Stomach (tissue), 9 donors: Measurements from ENCODE around the gene HARS1. TPM values are rescaled to one million over a fixed set of nuclear protein-coding genes. Genes with fewer than 3 reads are reported as not detected.
A peak's percentile ranks its signal among the peaks of the same experiment; 100 is the strongest.
"Not testable (repeated sequence)": the region's sequence is repeated elsewhere in the genome, so short reads cannot be mapped to it uniquely, and the experiment has no call there.

Experiments used
- DNase-seq, 2 donors: peaks; one replicate each; pipeline versions ENCODE4 v3.0.0 to v3.0.0-alpha.2; 2013 to 2019
- H3K27ac ChIP-seq, 5 donors: fragments of 200-600 bp in 4 of 5; sonication (generic) in 4 of 5; one replicate each; pipeline ENCODE4 v1.5.1; 2013 to 2019; ENCODE audit warnings: mild to moderate bottlenecking in 1 of 5, moderate library complexity in 1 of 5
- H3K27me3 ChIP-seq, 3 donors: fragments of 200-600 bp; sonication (generic); one replicate each; pipeline ENCODE4 v1.5.1; 2017 to 2019; ENCODE audit warnings: mixed run types in 1 of 3
- H3K36me3 ChIP-seq, 4 donors: fragments of 200-600 bp; sonication (generic); 1 replicate in 3 of 4; 2 replicates in 1 of 4; pipeline ENCODE4 v1.5.1; 2016 to 2019
- H3K4me1 ChIP-seq, 4 donors: fragments of 200-600 bp; sonication (generic); one replicate each; pipeline ENCODE4 v1.5.1; 2016 to 2019
- H3K4me3 ChIP-seq, 4 donors: fragments of 200-600 bp; sonication (generic) in 3 of 4; one replicate each; pipeline ENCODE4 v1.5.1; 2016 to 2019; ENCODE audit warnings: mild to moderate bottlenecking in 1 of 4
- H3K9me3 ChIP-seq, 4 donors: fragments of 200-600 bp; sonication (generic); one replicate each; pipeline ENCODE4 v1.5.1; 2016 to 2019
- EP300 ChIP-seq: sonication (generic); formaldehyde crosslinking; IDR thresholded peaks from one replicate; pipeline ENCODE4 v1.6.1; 2017; ENCODE audit warnings: antibody characterized with exemption
- POLR2A ChIP-seq, 4 donors: fragments of 450-650 bp; IDR thresholded peaks; one replicate each; pipeline ENCODE4 v1.6.1; 2016; ENCODE audit warnings: antibody characterized with exemption in 4 of 4, control low read depth in 2 of 4, mild to moderate bottlenecking in 1 of 4, moderate library complexity in 1 of 4
- POLR2AphosphoS5 ChIP-seq, 3 donors: sonication (generic); formaldehyde crosslinking; IDR thresholded peaks; one replicate each; pipeline ENCODE4 v1.6.1; 2016; ENCODE audit warnings: antibody characterized with exemption in 3 of 3
- WGBS, 5 donors: extraction: QIAGEN DNeasy Blood & Tissue Kit in 3 of 5; methylation state at CpG; one replicate each; pipeline versions ENCODE4 v1.1.5 to v1.1.7; 2013 to 2018; 5-methylcytosine and 5-hydroxymethylcytosine counted together
- intact Hi-C: fragments of 100-400 bp; cut with DNase I; formaldehyde crosslinking; loops from one replicate; pipeline ENCODE4 v1.15.1; 2023; ENCODE audit warnings: low total_unique reads
- polyA plus RNA-seq, 3 donors: library from polyadenylated mRNA; stranded (reverse); fragments of 200-250 nt; gene quantifications; one replicate each; pipeline ENCODE4 v1.2.3, GENCODE V29; 2013
- total RNA-seq, 5 donors: library from RNA; depleted of rRNA; stranded (reverse); fragments of >200 nt; gene quantifications; one replicate each; pipeline versions ENCODE4 v1.1.0 to v1.2.3, GENCODE V29; 2014 to 2016
- TF ChIP-seq, protein P1 (sequence below), 7 experiments: fragments of 450-650 bp in 4 of 7; fragments of 200-600 bp in 3 of 7; sonication (generic) in 3 of 7; IDR thresholded peaks; one replicate each; pipeline ENCODE4 v1.5.1; 2016 to 2019; ENCODE audit warnings: antibody characterized with exemption in 7 of 7, control low read depth in 2 of 7, mild to moderate bottlenecking in 1 of 7
- donor health status: healthy with polysubstance abuse.
- donor health status: Bipolar disorder and iron deficiency.
- donor health status: healthy.

HARS1 gene
- total and polyA plus RNA-seq, 8 donors: 22.9 to 117 (median 50.8) TPM

DNA sequence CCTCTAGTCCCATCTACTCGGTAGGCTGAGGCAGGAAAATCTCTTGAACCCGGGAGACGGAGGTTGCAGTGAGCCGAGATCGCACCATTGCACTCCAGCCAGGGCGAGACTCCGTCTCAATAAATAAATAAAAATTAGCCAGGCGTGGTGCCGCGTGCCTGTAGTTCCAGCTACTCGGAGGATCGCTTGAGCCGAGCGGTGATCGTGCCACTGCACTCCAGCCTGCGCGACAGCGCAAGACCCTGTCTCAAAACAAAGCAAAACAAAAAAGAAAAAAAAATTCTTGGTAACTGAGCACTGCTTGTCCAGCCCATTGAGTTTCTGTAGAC is 27.2 kb downstream of the HARS1 start:
- Histone ChIP-seq H3K27me3 (no peaks in the 10 kb centered on the region), H3K27ac (peak overlapping the region; percentile 86 to 97 (median 94)), H3K9me3 (no peaks in the 10 kb centered on the region), H3K4me1 (peaks cover 14 to 33% (median 28%) of the 10 kb centered on the region in 4 donors), H3K36me3 (peaks cover 46 to 66% (median 63%) of the 10 kb centered on the region in 4 donors), H3K4me3 (peak overlapping the region; percentile 79 to 96 (median 86))
- 4 to 25% (median 9%) methylated on average over 18 of the region's 18 CpGs for WGBS, 5 donors
- intact Hi-C loops: no loop called here
- no peak for DNase-seq
- no peak for TF ChIP-seq POLR2A (IDR thresholded peaks at IDR 0.05)
- no peak for TF ChIP-seq EP300
- no peak for TF ChIP-seq POLR2AphosphoS5 (IDR thresholded peaks at IDR 0.05)
- TF ChIP-seq, protein P1, sequence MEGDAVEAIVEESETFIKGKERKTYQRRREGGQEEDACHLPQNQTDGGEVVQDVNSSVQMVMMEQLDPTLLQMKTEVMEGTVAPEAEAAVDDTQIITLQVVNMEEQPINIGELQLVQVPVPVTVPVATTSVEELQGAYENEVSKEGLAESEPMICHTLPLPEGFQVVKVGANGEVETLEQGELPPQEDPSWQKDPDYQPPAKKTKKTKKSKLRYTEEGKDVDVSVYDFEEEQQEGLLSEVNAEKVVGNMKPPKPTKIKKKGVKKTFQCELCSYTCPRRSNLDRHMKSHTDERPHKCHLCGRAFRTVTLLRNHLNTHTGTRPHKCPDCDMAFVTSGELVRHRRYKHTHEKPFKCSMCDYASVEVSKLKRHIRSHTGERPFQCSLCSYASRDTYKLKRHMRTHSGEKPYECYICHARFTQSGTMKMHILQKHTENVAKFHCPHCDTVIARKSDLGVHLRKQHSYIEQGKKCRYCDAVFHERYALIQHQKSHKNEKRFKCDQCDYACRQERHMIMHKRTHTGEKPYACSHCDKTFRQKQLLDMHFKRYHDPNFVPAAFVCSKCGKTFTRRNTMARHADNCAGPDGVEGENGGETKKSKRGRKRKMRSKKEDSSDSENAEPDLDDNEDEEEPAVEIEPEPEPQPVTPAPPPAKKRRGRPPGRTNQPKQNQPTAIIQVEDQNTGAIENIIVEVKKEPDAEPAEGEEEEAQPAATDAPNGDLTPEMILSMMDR (IDR thresholded peaks at IDR 0.05): no peak

DNA sequence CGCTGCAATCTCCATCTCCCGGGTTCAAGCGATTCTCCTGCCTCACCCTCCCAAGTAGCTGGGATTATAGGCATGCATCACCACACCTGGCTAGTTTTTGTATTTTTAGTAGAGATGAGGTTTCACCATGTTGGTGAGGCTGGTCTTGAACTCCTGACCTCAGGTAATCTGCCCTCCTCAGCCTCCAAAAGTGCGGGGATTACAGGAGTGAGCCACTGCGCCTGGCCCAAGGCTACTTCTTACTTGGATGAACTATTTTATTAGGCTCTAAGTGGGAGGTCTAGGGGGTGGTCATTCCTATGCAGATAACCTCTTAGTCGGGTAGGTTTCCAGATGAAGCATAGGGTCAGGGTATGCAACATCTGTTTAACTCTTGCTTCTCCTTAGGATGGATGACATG is 30.8 kb downstream of the HARS1 start:
- H3K9me3 ChIP-seq, H3K27ac ChIP-seq, H3K27me3 ChIP-seq, intact Hi-C loops, DNase-seq, H3K4me3 ChIP-seq: not testable (repeated sequence)
- 75 to 88% (median 85%) methylated on average over 6 of the region's 6 CpGs for WGBS, 5 donors
- Histone ChIP-seq H3K36me3 (peaks cover 75 to 81% (median 78%) of the 10 kb centered on the region in 4 donors), H3K4me1 (peaks cover 0 to 11% (median 9%) of the 10 kb centered on the region in 4 donors)

DNA sequence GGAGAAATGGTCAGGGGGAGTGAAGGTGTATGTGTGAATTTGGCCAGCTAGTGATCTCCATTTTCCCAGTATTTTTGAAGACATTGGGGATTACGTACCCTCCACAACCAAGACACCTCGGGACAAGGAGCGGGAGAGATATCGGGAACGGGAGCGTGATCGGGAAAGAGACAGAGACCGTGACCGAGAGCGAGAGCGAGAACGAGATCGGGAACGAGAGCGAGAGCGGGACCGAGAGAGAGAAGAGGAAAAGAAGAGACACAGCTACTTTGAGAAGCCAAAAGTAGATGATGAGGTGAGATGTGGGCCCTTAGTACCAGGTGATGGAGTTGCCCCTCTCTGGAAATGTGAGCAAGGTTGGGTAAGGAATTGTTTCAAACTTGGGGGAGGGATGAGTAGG is 32.3 kb downstream of the HARS1 start:
- H3K27me3 ChIP-seq: no peaks in the 10 kb centered on the region
- 94 to 99% (median 97%) methylated on average over 17 of the region's 17 CpGs for WGBS, 5 donors
- H3K4me1 ChIP-seq: peaks cover 0 to 5% (median 4%) of the 10 kb centered on the region in 4 donors
- no peak for DNase-seq
- H3K27ac ChIP-seq: no peak overlapping the region
- no peaks in the 10 kb centered on the region for H3K9me3 ChIP-seq
- TF ChIP-seq POLR2A (IDR thresholded peaks at IDR 0.05) (no peak), POLR2AphosphoS5 (IDR thresholded peaks at IDR 0.05) (no peak), EP300 (no peak)
- TF ChIP-seq, protein P1 (IDR thresholded peaks at IDR 0.05): no peak
- H3K36me3 ChIP-seq: peaks cover 90 to 96% (median 93%) of the 10 kb centered on the region in 4 donors
- H3K4me3 ChIP-seq: no peak overlapping the region
- intact Hi-C loops: no loop called here

DNA sequence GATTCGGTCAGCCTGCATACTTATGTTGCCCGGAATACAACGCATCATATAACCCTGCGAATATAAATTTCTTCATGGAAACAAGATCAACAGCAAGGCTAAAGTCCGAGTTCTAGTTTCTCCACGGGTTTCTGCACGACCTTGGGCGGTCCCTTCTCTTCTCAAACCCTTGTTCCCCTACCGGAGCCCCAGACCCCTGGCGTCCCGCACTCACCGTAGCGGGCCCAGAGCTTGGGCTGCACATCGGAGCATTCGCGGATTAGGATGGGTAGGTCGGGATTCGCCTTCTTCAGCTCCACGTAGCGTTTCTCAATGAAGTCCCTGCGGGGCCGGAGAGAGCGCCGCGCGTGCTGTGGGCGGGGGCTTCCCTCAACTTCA is 44.1 kb downstream of the HARS1 start:
- Histone ChIP-seq H3K27me3 (no peaks in the 10 kb centered on the region), H3K27ac (peak overlapping the region; percentile 77 to 88 (median 88)), H3K4me1 (peaks cover 20 to 61% (median 44%) of the 10 kb centered on the region in 4 donors), H3K4me3 (peak overlapping the region; percentile 75 to 99 (median 91)), H3K36me3 (peaks cover 33 to 75% (median 70%) of the 10 kb centered on the region in 4 donors), H3K9me3 (no peaks in the 10 kb centered on the region)
- no peak for TF ChIP-seq POLR2A (IDR thresholded peaks at IDR 0.05)
- TF ChIP-seq POLR2AphosphoS5 (IDR thresholded peaks at IDR 0.05): no peak
- TF ChIP-seq, protein P1 (IDR thresholded peaks at IDR 0.05): no peak
- TF ChIP-seq EP300: no peak
- intact Hi-C loops: no loop called here
- DNase-seq: no peak
- 0 to 2% (median 1%) methylated on average over 16 to 27 of the region's 27 CpGs for WGBS, 5 donors

DNA sequence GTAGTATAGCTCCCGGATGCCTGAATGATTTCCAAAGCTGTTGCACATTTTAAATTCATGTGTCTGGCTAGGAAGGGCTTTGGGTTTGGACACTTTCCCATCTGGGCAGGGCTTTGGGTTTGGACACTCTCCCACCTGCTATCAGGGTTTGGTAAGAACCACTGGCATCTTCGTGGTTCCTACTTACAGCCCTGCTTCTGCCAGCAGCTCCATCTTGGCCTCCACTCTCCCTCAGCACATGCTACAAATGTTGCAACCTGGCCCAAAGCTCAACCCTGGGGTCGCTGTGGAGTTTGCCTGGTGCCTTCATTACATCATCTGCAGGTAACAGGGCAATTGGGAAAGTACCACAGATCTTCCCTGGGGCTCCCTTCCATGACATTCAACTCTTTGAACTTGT is 48.5 kb downstream of the HARS1 start:
- Histone ChIP-seq H3K4me1 (peaks cover 21 to 73% (median 54%) of the 10 kb centered on the region in 4 donors), H3K27me3 (no peaks in the 10 kb centered on the region), H3K27ac (no peak overlapping the region), H3K4me3 (no peak overlapping the region), H3K9me3 (no peaks in the 10 kb centered on the region), H3K36me3 (peaks cover 20 to 47% (median 43%) of the 10 kb centered on the region in 4 donors)
- intact Hi-C loops: no loop called here
- 55 to 70% (median 57%) methylated on average over 3 of the region's 3 CpGs for WGBS, 5 donors
- DNase-seq: no peak
- TF ChIP-seq POLR2A (IDR thresholded peaks at IDR 0.05): no peak
- TF ChIP-seq EP300: no peak
- no peak for TF ChIP-seq POLR2AphosphoS5 (IDR thresholded peaks at IDR 0.05)
- TF ChIP-seq, protein P1 (IDR thresholded peaks at IDR 0.05): no peak
